Choroid plexus epithelial cell (primary cell): ENCODE results near the gene EIPR1.

Experiments used
- DNase-seq: peaks from one replicate; pipeline ENCODE4 v3.0.0-alpha.2; 2010; ENCODE audit warnings: low read depth
- H3K4me3 ChIP-seq: 2 replicates; pipeline ENCODE4 v1.5.1; 2011; ENCODE audit warnings: low read depth, mild to moderate bottlenecking, control low read depth, low read length, moderate library complexity
- CTCF ChIP-seq: conservative IDR thresholded peaks from 2 replicates; pipeline ENCODE4 v1.5.1; 2011; ENCODE audit warnings: low read depth, mild to moderate bottlenecking, control low read depth, inconsistent platforms, low read length, moderate library complexity

EIPR1 gene

GRCh38 chr2:3188405-3188946 lies 189.1 kb downstream of the EIPR1 start:
- TF ChIP-seq CTCF: no peak
- no peak for DNase-seq
- H3K4me3 ChIP-seq: no peak overlapping the region

DNA sequence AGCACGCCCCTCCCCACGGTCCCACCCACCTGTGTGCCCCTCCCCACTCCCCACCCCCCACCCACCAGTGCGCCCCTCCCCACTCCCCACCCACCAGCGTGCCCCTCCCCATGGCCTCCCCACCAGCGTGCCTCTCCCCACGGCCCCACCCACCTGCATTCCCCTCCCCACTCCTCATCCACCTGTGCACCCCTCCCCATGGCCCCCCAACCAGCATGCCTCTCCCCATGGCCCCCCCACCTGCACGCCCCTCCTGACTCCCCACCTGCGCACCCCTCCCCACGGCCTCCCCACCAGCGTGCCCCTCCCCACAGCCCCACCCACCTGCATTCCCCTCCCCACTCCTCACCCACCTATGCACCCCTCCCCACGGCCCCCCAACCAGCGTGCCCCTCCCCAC lies 190.2 kb downstream of the EIPR1 start:
- DNase-seq: no peak
- H3K4me3 ChIP-seq: no peak overlapping the region
- no peak for TF ChIP-seq CTCF

- H3K4me3 ChIP-seq: no peak overlapping the region
- TF ChIP-seq CTCF: no peak
- no peak for DNase-seq
These were observed 190.9 kb downstream of the EIPR1 start for GRCh38 chr2:3186766-3187165.

DNA sequence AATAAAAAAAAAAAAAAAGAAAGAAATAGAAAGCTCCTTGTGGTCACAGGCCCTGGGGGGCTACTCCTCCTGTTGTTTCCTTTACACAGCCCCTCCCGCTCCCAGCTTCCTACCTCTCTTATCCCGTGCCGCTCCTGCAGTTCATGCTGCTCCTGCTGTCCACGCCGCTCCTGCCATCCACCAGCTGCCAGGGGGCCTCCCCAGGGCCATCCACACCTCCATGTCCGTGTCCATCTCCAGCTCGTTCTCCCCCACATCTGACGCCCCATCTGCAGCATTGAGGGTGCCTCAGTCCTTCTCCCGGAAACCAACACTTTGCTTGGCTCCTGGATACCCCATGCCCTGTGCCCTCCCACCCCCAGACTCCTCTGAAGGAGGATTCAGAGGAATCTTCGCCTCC lies 191.7 kb downstream of the EIPR1 start:
- no peak for DNase-seq
- TF ChIP-seq CTCF: no peak
- H3K4me3 ChIP-seq: no peak overlapping the region

DNA sequence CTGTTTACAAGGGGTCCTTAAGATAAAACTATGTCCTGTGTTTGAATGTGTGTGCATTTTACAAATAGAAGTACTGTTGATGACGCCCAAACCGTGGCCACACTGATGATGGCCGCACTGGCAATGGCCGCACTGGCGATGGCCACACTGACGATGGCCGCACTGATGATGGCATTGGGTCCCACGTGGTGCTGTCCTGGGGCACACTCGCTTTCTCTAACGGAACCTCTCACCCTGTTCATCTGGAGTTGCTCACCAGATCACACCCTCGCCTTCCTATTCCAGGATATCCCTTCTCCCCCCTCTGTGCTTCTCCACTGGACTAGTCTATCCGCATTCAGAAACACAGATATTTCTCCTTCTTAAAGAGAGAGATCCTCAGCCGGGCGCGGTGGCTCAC lies 192.4 kb downstream of the EIPR1 start:
- no peak overlapping the region for H3K4me3 ChIP-seq
- TF ChIP-seq CTCF: no peak
- DNase-seq: no peak

DNA sequence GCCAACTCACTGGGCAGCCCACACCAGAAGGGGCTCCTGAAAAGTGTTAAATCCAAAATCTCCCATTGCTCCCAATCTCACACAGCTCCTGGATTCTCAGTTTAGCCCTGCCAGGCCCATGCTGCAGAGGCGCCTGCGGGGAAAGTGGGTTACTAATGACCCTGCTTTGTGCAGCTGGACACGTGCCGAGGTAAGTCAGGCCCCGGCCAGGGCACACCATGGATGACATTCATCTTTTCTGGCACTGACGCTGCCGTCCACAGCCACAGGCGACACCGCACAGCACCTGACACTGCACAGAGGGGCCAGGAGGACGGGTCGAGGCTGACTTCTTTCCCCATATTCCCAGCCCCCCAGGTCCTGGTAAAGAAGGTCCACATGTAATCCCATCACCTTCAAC lies 193.5 kb downstream of the EIPR1 start:
- DNase-seq: no peak
- no peak for TF ChIP-seq CTCF
- no peak overlapping the region for H3K4me3 ChIP-seq

- no peak for TF ChIP-seq CTCF
- no peak overlapping the region for H3K4me3 ChIP-seq
- no peak for DNase-seq
These were observed 193.9 kb downstream of the EIPR1 start for GRCh38 chr2:3183766-3184165.
